SK-N-SH (cell line): ENCODE results near the gene IL31RA.

Experiments used
- MXI1 ChIP-seq: IDR thresholded peaks from 2 replicates; pipeline ENCODE4 v1.6.1; 2012; ENCODE audit warnings: mild to moderate bottlenecking, low read depth, low read length, improper control_type of control experiment
- POLR2AphosphoS5 ChIP-seq: IDR thresholded peaks from 2 replicates; pipeline ENCODE4 v1.6.1; 2012; ENCODE audit warnings: low read depth, low read length
- TF ChIP-seq, protein P1 (sequence below): fragments of 200-600 bp; sonication (generic); IDR thresholded peaks from 2 replicates; pipeline ENCODE4 v1.6.1; 2017; ENCODE audit warnings: antibody characterized with exemption, mild to moderate bottlenecking, moderate library complexity
- TF ChIP-seq, protein P2 (sequence below): fragments of 150-350 bp; IDR thresholded peaks from 2 replicates; pipeline ENCODE4 v1.6.1; 2016; ENCODE audit warnings: mild to moderate bottlenecking, low read depth, low read length

DNA sequence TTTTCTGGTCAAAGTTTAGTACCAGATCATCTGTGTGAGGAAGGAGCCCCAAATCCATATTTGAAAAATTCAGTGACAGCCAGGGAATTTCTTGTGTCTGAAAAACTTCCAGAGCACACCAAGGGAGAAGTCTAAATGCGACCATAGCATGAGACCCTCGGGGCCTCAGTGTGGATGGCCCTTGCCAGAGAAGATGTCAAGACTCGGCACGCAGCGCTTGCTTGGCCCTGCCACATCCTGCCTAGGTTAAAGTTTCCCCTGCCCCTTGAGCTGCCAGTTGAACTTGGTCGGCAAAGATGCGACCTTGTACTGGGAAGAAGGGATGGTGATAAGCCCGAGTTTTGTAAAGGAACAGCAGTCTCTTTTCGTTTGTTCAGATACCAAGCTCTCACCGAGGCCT is 65.8 kb downstream of the IL31RA start:
- TF ChIP-seq, protein P1, sequence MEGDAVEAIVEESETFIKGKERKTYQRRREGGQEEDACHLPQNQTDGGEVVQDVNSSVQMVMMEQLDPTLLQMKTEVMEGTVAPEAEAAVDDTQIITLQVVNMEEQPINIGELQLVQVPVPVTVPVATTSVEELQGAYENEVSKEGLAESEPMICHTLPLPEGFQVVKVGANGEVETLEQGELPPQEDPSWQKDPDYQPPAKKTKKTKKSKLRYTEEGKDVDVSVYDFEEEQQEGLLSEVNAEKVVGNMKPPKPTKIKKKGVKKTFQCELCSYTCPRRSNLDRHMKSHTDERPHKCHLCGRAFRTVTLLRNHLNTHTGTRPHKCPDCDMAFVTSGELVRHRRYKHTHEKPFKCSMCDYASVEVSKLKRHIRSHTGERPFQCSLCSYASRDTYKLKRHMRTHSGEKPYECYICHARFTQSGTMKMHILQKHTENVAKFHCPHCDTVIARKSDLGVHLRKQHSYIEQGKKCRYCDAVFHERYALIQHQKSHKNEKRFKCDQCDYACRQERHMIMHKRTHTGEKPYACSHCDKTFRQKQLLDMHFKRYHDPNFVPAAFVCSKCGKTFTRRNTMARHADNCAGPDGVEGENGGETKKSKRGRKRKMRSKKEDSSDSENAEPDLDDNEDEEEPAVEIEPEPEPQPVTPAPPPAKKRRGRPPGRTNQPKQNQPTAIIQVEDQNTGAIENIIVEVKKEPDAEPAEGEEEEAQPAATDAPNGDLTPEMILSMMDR = no peak
- TF ChIP-seq MXI1 = no peak
- TF ChIP-seq POLR2AphosphoS5 = no peak
- TF ChIP-seq, protein P2, sequence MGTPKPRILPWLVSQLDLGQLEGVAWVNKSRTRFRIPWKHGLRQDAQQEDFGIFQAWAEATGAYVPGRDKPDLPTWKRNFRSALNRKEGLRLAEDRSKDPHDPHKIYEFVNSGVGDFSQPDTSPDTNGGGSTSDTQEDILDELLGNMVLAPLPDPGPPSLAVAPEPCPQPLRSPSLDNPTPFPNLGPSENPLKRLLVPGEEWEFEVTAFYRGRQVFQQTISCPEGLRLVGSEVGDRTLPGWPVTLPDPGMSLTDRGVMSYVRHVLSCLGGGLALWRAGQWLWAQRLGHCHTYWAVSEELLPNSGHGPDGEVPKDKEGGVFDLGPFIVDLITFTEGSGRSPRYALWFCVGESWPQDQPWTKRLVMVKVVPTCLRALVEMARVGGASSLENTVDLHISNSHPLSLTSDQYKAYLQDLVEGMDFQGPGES = no peak
